GM12873 (cell line): Measurements from ENCODE around the gene ACSBG1.

Source experiments
- TF ChIP-seq, protein P1 (sequence below): IDR thresholded peaks from 2 replicates; pipeline ENCODE4 v1.5.1; 2012; ENCODE audit warnings: low read depth, mild to moderate bottlenecking, moderate library complexity, low read length, control low read depth; ENCODE audit not compliant: insufficient read depth; ENCODE audit errors: missing control alignments

Gene ACSBG1

DNA sequence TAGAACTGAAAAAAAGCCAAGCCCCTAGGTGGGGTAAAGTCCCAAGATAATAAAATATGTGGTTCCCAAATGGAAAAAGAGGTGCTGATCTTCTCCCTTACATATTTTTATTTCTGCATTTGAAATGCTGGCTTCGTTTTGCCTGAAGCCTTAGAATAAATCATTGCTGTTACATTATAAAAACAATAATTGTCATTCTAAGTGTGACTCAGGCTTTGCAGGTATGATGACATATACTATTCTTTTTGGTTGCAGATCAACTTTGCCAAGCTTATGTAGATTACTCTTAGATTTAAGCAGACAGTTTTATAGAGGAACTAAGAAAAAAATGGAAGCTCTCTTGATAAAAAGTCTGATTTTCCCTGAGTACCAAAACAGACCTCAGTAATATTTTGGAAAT lies 77.7 kb downstream of the ACSBG1 start:
- TF ChIP-seq, protein P1, sequence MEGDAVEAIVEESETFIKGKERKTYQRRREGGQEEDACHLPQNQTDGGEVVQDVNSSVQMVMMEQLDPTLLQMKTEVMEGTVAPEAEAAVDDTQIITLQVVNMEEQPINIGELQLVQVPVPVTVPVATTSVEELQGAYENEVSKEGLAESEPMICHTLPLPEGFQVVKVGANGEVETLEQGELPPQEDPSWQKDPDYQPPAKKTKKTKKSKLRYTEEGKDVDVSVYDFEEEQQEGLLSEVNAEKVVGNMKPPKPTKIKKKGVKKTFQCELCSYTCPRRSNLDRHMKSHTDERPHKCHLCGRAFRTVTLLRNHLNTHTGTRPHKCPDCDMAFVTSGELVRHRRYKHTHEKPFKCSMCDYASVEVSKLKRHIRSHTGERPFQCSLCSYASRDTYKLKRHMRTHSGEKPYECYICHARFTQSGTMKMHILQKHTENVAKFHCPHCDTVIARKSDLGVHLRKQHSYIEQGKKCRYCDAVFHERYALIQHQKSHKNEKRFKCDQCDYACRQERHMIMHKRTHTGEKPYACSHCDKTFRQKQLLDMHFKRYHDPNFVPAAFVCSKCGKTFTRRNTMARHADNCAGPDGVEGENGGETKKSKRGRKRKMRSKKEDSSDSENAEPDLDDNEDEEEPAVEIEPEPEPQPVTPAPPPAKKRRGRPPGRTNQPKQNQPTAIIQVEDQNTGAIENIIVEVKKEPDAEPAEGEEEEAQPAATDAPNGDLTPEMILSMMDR, result no peak

DNA sequence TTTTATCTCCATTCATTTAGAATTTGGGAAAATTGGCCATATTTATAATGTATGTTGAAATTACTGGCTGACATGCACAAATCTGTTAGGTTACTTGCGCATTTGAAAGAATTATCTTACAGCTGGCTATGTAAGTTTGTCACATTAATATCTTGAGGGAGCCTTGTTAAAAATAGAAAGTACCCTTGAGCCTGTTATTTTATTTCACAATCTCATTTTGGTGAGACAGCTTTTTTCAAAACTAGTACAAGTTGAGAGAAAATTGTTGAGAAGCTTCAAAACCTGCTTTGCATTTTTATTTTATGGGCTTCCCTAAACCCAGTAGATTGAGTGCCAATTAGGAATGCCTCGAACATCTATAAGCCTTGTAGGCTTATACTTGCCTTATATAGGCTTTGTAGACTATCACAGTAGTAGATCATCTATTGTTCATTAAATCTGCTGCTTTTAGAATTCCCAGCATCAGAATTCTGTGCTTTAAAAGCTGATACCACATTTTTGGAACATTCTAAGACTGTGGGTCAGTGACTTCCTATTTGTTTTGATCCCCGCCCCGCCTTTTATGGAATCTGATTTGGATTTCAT lies 78.9 kb downstream of the ACSBG1 start:
- TF ChIP-seq, protein P1, result no peak

DNA sequence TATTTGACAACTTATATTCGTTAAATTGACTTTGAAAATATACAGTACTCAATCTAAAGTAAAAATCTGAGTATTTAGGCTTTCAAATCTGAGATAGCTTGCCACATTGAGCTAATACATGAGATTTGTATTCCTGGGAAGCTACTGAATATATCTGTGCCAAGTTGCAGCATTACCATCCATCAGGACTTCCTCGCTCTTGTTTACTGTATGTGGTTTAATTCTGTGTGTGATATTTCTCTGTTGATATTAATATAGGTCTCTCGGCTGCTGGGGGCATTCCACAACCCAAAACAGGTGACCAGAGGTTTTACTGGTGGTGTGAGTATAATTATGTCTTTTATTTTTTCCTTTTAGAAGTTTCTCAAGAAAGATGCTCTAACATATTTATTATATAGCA lies 79.4 kb downstream of the ACSBG1 start:
- TF ChIP-seq, protein P1, result no peak

DNA sequence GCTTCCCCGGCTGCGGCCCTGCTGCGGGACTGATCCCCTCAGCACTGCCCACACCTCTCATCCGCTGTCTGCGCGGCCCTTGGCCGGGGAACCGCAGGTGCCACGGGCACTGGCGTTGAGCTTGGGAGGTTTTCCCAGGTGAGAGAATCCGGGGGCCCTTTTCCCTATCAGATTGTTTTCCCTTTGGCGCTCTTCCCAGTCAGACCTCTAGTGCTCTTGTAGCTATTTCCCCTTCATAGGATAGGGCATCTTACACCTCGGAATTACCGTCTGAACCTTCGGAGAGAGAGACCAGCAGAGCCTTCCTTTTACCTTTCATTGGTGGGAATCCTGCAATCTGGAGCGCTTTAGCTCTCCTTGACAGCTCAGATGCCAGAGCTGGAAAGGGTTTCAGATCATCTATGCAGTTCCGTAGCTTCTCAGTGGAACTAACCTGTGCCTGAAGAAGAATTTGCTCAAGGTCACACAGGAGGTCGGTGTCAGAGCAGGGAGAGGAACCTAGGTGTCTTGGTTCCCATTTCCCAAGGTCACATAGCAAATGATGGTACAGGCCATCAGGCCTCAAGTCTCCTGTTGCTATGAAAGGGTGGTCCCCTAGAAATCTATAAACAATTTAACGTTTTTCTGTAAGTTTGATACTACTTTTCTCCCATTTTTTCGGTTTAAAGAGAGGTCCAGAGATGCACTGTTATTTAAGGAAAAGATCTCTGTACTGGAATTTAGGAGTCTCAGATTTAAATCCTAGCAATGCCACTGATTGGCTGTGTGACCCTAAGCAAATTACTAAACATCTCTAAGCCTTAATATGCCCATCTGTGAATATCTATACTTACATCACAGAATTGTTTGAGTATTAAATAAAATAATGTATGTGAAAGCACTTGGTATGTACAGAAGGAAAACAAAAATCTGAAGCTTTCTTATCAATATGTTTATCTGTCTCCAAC lies 84.3 kb downstream of the ACSBG1 start:
- TF ChIP-seq, protein P1, result no peak

DNA sequence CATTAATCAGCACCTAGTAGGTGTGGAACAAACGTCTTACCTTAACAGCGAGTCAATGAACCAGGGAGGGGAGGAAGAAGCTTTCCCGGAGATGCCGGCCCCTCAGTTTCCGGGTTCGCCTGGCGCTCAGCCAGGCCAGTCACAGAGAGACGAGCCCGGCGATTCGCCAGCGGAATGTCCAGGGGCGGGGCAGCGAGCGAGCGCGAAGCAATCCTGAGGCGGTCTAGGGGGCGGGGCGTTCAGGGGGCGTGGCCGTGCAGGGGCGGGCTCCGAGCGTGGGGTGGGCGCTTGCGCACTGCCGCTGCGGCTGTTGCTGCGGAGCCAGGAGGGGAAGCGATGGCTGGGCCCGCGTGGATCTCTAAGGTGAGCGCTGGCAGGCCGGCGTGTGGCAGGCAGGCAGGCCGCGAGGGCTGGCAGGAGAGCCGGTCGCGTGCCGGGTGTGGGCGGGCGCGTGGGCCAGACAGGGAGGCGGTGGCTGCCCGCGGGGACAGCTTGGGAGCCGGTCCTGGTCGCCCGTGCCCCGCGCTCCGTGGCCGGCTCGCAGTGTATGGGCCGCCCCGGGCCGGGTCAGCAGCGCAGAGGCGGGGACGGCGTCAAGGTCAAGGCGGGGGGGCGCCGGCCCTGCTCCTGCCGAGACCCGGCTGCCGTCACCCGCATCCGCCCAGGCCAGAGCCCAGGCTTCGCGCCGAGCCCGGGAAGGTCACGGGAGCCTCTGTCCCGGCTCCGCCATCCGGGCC lies 85.1 kb downstream of the ACSBG1 start, which contains the start of gene IDH3A:
IDH3A (plus strand) TSS at position 295 of the 737 bp plus-strand sequence; CDS start at position 337, 42 bp downstream.
- TF ChIP-seq, protein P1, result no peak

DNA sequence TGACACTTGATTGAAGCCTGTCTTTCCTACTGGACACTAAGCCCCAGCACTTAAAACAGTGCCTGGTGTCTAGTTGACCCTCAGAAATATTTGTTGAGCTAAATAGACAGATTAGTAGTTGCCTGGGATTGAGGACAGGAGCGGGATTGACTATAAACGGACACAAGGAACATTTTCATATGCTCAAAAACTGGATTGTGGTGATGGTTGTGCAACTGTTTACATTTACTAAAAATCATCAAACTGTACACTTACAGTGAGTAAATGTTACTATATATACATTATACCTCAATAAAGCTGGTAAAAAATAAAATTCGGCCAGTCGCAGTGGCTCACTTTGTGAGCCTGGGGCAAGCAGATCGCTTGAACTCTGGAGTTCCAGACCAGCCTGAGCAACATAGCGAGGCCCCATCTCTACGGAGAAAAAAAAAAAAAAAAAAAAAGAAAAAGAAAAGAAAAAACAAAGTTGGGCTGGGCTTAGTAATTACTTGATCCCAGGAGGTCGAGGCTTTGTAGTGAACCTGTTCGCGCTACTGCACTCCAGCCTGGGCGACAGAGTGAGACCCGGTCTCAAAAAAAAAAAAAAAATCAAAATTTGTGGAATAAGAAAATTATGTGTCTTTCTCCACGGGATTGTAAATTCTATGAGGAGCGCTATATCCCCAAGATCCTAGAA lies 85.8 kb downstream of the ACSBG1 start:
- TF ChIP-seq, protein P1, result no peak
